ENCODE measurements around the gene NCOA6. TPM values are rescaled to one million over a fixed set of nuclear protein-coding genes. Genes with fewer than 3 reads are reported as not detected.

NCOA6 gene
- total and polyA plus RNA-seq, 2 of the 4 experiments (the other 2 are of a cell fraction), result 3.6 to 13.1 TPM

- H3K23ac ChIP-seq (ENCODE audit: low read depth, low read length), result no peak overlapping the region
- H3K27me3 ChIP-seq (ENCODE audit: control insufficient read depth, insufficient read depth, low read length), result no peaks in the 10 kb centered on the region
- H3K56ac ChIP-seq (ENCODE audit: extremely low read depth, insufficient read depth, low read length), result no peak overlapping the region
- H3K4me1 ChIP-seq (ENCODE audit: control insufficient read depth, insufficient read depth, low read length), result no peaks in the 10 kb centered on the region
- dilution Hi-C loops (cut with HindIII; ENCODE audit: low sequenced_read_pairs, unreplicated experiment), result no loop called here
- no peak overlapping the region for H4K8ac ChIP-seq (ENCODE audit: low read depth in 2 of 2, low read length in 2 of 2)
- no peak overlapping the region for H4K5ac ChIP-seq (ENCODE audit: low read depth, low read length)
- H4K20me1 ChIP-seq (ENCODE audit: insufficient read depth, low read length), result no peaks in the 10 kb centered on the region
- H3K9me3 ChIP-seq (ENCODE audit: control insufficient read depth, insufficient read depth, low read length), result no peaks in the 10 kb centered on the region
- ChIA-PET CTCF (no interaction called here), POLR2A (ENCODE audit: unreplicated experiment) (no interaction called here)
- no peak overlapping the region for H2BK5ac ChIP-seq (ENCODE audit: low read depth, low read length, poor library complexity, severe bottlenecking)
- H3K4ac ChIP-seq (ENCODE audit: low read depth, low read length), result no peak overlapping the region
- no peak for ATAC-seq (ENCODE audit: low read depth)
- H3K36me3 ChIP-seq (ENCODE audit: control insufficient read depth, insufficient read depth, low read length), result no peaks in the 10 kb centered on the region
- in situ Hi-C loops (cut with MboI; ENCODE audit: low sequenced_read_pairs), result no loop called here
- H3K9me1 ChIP-seq (ENCODE audit: insufficient read depth, low read length), result no peaks in the 10 kb centered on the region
- no peak overlapping the region for H2BK120ac ChIP-seq (ENCODE audit: low read depth, low read length)
- no peak overlapping the region for H3K27ac ChIP-seq (ENCODE audit: insufficient read depth, low read length)
- H2BK20ac ChIP-seq (ENCODE audit: low read depth, low read length), result no peak overlapping the region
- no peak overlapping the region for H2AFZ ChIP-seq (replicated peaks; ENCODE audit: low read length, poor library complexity)
- no peak overlapping the region for H3K18ac ChIP-seq (ENCODE audit: low read depth, low read length)
- no peak overlapping the region for H2AK5ac ChIP-seq (ENCODE audit: low read depth, low read length)
- WGBS, 2 experiments (ENCODE audit: extremely low coverage in 2 of 2, insufficient read length in 1 of 2), result no CpG with 5 or more reads among the region's 3 CpGs
- TF ChIP-seq RAD21 (IDR thresholded peaks at IDR 0.05; ENCODE audit: low read length) (no peak), CHD1 (IDR thresholded peaks at IDR 0.05; ENCODE audit: low read depth, low read length) (no peak), CTCF (conservative IDR thresholded peaks at IDR 0.05; ENCODE audit: low read depth, low read length) (no peak), POLR2A (IDR thresholded peaks at IDR 0.05; ENCODE audit: low read depth, low read length) (no peak), CEBPB (IDR thresholded peaks at IDR 0.05; ENCODE audit: low read depth, low read length) (no peak), MXI1 (IDR thresholded peaks at IDR 0.05; ENCODE audit: borderline replicate concordance, low read depth, low read length) (no peak), SMC3 (IDR thresholded peaks at IDR 0.05; ENCODE audit: low read depth, low read length) (no peak), FOS (IDR thresholded peaks at IDR 0.05; ENCODE audit: low read depth, low read length) (no peak), USF2 (IDR thresholded peaks at IDR 0.05; ENCODE audit: low read depth, low read length) (no peak)
- no peak overlapping the region for H3K4me3 ChIP-seq (ENCODE audit: insufficient read depth, low read depth, low read length)
- no peak overlapping the region for H4K91ac ChIP-seq (ENCODE audit: insufficient read depth, low read depth, low read length)
- no peak overlapping the region for H3K14ac ChIP-seq (replicated peaks; ENCODE audit: low read depth, low read length)
- no peak overlapping the region for H3K4me2 ChIP-seq (ENCODE audit: low read depth, low read length)
- H2AK9ac ChIP-seq (replicated peaks; ENCODE audit: low read depth, low read length, poor library complexity), result no peak overlapping the region
- H3K79me1 ChIP-seq (ENCODE audit: low read depth in 1 of 2, low read length in 2 of 2), result no peaks in the 10 kb centered on the region
- no peak for DNase-seq
- H2BK15ac ChIP-seq (ENCODE audit: low read depth, low read length), result no peak overlapping the region
- BruUV-seq (replicated peaks), result no TSS peak
- no peak overlapping the region for H3K9ac ChIP-seq (ENCODE audit: low read depth, low read length)
- intact Hi-C loops (cut with micrococcal nuclease), result no loop called here
Observed at GRCh38 chr20:34683667-34684066, 141.8 kb downstream of the NCOA6 start.
